Cardiac fibroblast (primary cell): ENCODE results near the gene AGO1.

Experiments
- DNase-seq, 2 donors: peaks; one replicate each; pipeline versions ENCODE4 v3.0.0 to v3.0.0-alpha.2; 2010; ENCODE audit warnings: low read depth in 2 of 2
- H3K4me3 ChIP-seq, 2 donors: replicated peaks in 1 of 2; 1 replicate in 1 of 2; 2 replicates in 1 of 2; pipeline ENCODE4 v1.5.1; 2011; ENCODE audit warnings: low read depth in 2 of 2, low read length in 2 of 2, mild to moderate bottlenecking in 2 of 2, moderate library complexity in 1 of 2
- CTCF ChIP-seq: IDR thresholded peaks from one replicate; pipeline ENCODE4 v1.5.1; 2011; ENCODE audit warnings: low read depth, mild to moderate bottlenecking, low read length, inconsistent platforms

Gene AGO1

GRCh38 chr1:35882945-35883634, at the start of gene AGO1:
TSS of gene AGO1 (plus strand) at chr1:35883209. CDS start at chr1:35883422, 213 bp downstream.
- peak within 1 kb of the TSS; percentile 97 to 100 for H3K4me3 ChIP-seq
- DNase-seq: peak; percentile 93 to 95
- peak; percentile 80 for TF ChIP-seq CTCF

GRCh38 chr1:35833395-35833794, 49.6 kb upstream of the AGO1 start:
- no peak for TF ChIP-seq CTCF
- no peak for DNase-seq
- no peak overlapping the region for H3K4me3 ChIP-seq

GRCh38 chr1:35834218-35834617, 48.8 kb upstream of the AGO1 start:
- TF ChIP-seq CTCF: no peak

GRCh38 chr1:35835398-35835797, 47.6 kb upstream of the AGO1 start:
- no peak overlapping the region for H3K4me3 ChIP-seq
- no peak for TF ChIP-seq CTCF
- no peak for DNase-seq

More at GRCh38 chr1:35834218-35834617, 48.8 kb upstream of the AGO1 start:
- H3K4me3 ChIP-seq: no peak overlapping the region
- DNase-seq: no peak

GRCh38 chr1:35836734-35837133, 46.3 kb upstream of the AGO1 start:
- no peak for TF ChIP-seq CTCF
- no peak for DNase-seq
- no peak overlapping the region for H3K4me3 ChIP-seq

- no peak for TF ChIP-seq CTCF
- DNase-seq: peak; percentile 19 to 32
- no peak overlapping the region for H3K4me3 ChIP-seq
Measured at GRCh38 chr1:35838693-35839245, 44.2 kb upstream of the AGO1 start.
